Mucosa of rectum (tissue), 2 donors: Measurements from ENCODE around the gene PDE6A.

ENCODE experiments used
- H3K27ac ChIP-seq, 2 donors: one replicate each; pipeline ENCODE4 v1.7.0; 2013; ENCODE audit warnings: inconsistent platforms in 2 of 2, low read depth in 2 of 2, low read length in 2 of 2
- H3K27me3 ChIP-seq, 2 donors: one replicate each; pipeline ENCODE4 v1.7.0; 2013; ENCODE audit warnings: low read length in 2 of 2; ENCODE audit not compliant: control insufficient read depth in 2 of 2, insufficient read depth in 2 of 2
- H3K36me3 ChIP-seq, 2 donors: one replicate each; pipeline ENCODE4 v1.7.0; 2013; ENCODE audit warnings: low read length in 2 of 2; ENCODE audit not compliant: control insufficient read depth in 2 of 2, insufficient read depth in 2 of 2
- H3K4me1 ChIP-seq, 2 donors: one replicate each; pipeline ENCODE4 v1.7.0; 2013; ENCODE audit warnings: low read length in 2 of 2, mild to moderate bottlenecking in 1 of 2; ENCODE audit not compliant: control insufficient read depth in 2 of 2, insufficient read depth in 2 of 2
- H3K4me3 ChIP-seq, 2 donors: one replicate each; pipeline ENCODE4 v1.7.0; 2013; ENCODE audit warnings: low read length in 2 of 2
- H3K9ac ChIP-seq, 2 donors: one replicate each; pipeline ENCODE4 v1.7.0; 2013; ENCODE audit warnings: low read length in 2 of 2, low read depth in 1 of 2, mild to moderate bottlenecking in 1 of 2
- H3K9me3 ChIP-seq, 2 donors: one replicate each; pipeline ENCODE4 v1.7.0; 2013; ENCODE audit warnings: low read length in 2 of 2; ENCODE audit not compliant: control insufficient read depth in 2 of 2
- donor health status: healthy.
- donor health status: Normal muscosa, but diverticular disease.

The PDE6A gene

GRCh38 chr5:149855366-149855765 is 89.2 kb downstream of the PDE6A start:
- Histone ChIP-seq H3K36me3 (peaks cover 0 to 3% of the 10 kb centered on the region in 2 donors), H3K4me3 (no peak overlapping the region), H3K27me3 (no peaks in the 10 kb centered on the region), H3K9me3 (no peaks in the 10 kb centered on the region), H3K27ac (peak overlapping the region in 1 of 2 donors; percentile 29), H3K9ac (no peak overlapping the region), H3K4me1 (peaks cover 13 to 25% of the 10 kb centered on the region in 2 donors)

DNA sequence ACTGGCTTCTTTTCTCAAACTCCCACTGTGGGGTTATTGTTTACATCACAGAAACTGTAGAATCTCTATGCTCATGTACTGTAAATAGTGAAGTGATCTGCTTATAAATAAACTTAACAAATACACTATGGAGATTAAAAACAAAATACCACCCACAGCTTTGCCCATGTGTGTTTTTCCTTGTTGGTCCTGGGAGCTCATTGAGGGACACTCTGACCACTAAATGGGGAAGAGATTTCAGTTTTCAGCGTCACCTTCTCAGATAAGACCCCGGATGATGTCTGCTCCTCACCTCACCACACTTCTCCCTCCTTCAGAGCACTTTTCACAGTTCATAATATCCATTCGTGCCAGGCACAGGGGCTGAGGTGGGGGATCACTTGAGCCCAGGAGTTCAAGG is 89.7 kb downstream of the PDE6A start:
- peaks cover 3 to 4% of the 10 kb centered on the region in 2 donors for H3K36me3 ChIP-seq
- peaks cover 18 to 30% of the 10 kb centered on the region in 2 donors for H3K4me1 ChIP-seq
- H3K9me3 ChIP-seq, result no peaks in the 10 kb centered on the region
- no peak overlapping the region for H3K9ac ChIP-seq
- H3K27ac ChIP-seq, result peak overlapping the region; percentile 6 to 9
- H3K27me3 ChIP-seq, result no peaks in the 10 kb centered on the region
- H3K4me3 ChIP-seq, result no peak overlapping the region

DNA sequence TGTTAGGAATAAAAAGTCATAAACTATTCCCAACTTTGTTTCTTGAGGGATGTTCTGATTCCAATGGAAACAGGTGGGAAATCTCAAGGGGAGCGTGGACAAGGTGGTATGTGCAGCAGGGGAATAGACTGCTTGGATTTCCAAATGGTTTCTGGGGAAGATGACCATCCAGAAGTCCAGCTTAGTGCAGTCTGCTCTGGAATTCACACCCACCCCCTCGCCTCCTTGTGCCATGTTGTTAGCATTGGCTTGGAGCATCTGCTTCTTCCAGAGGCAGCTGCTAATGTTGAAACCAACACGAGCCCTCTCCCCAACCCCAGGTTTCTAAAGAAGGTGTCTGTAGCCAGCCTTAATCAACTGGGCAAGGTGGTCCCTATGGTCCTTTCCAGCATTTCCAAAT is 90.9 kb downstream of the PDE6A start:
- Histone ChIP-seq H3K9ac (no peak overlapping the region), H3K4me1 (peaks cover 23 to 36% of the 10 kb centered on the region in 2 donors), H3K9me3 (no peaks in the 10 kb centered on the region), H3K27me3 (no peaks in the 10 kb centered on the region), H3K4me3 (no peak overlapping the region), H3K36me3 (peaks cover 9 to 13% of the 10 kb centered on the region in 2 donors), H3K27ac (no peak overlapping the region)

DNA sequence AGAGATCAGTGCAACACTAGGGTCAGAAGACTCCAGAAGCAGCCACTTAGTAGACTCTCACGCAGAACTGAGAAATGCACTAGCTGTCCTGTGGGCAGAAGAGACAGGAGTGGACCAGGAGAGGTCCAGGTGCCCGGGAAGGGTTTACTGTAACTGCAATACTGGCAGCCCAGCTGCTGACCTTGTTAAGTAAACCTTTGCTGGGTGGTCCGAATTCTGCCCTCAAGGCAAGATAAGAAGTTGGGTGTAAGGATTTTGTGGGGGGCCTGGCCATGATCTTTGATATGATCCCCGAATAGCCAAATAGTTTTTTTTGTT is 91.3 kb downstream of the PDE6A start:
- Histone ChIP-seq H3K27me3 (no peaks in the 10 kb centered on the region), H3K4me1 (peaks cover 23 to 34% of the 10 kb centered on the region in 2 donors), H3K36me3 (peaks cover 12 to 17% of the 10 kb centered on the region in 2 donors), H3K9me3 (no peaks in the 10 kb centered on the region), H3K4me3 (no peak overlapping the region), H3K9ac (no peak overlapping the region), H3K27ac (no peak overlapping the region)

DNA sequence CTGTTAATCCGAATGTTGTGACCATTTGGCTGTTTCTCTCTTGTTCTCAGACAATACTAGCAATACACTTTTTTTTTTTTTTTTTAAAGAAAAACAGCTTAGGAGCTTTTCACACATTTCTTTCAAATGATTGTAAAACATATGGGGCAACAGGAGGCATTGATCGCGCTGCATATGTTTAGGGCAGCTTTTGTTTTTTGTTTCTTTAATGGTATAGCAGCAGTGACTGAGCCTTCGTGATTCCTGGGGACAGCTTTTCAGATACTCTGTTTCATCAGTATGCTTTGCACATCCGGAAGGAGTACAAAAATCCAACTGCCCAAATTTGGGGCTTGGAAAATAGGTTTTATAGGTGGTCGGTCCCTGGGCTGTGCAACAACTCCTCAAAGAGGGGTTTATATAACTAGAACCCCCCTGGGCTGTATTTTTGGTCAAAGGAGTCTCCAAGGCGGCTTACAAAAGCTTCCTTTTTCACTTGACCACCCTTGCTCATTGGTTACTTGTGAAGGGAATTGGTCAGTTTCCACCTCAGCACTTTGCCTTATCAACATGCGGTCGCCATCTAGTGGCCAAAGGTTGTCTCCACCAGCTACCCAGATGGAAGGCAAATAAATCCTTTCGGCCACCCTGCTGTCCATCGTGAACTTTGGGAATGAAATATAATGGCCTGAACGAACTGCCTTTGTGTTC is 91.8 kb downstream of the PDE6A start:
- H3K4me1 ChIP-seq, result peaks cover 22 to 29% of the 10 kb centered on the region in 2 donors
- H3K9ac ChIP-seq, result no peak overlapping the region
- no peak overlapping the region for H3K27ac ChIP-seq
- no peaks in the 10 kb centered on the region for H3K27me3 ChIP-seq
- H3K9me3 ChIP-seq, result no peaks in the 10 kb centered on the region
- no peak overlapping the region for H3K4me3 ChIP-seq
- H3K36me3 ChIP-seq, result peaks cover 17 to 22% of the 10 kb centered on the region in 2 donors

DNA sequence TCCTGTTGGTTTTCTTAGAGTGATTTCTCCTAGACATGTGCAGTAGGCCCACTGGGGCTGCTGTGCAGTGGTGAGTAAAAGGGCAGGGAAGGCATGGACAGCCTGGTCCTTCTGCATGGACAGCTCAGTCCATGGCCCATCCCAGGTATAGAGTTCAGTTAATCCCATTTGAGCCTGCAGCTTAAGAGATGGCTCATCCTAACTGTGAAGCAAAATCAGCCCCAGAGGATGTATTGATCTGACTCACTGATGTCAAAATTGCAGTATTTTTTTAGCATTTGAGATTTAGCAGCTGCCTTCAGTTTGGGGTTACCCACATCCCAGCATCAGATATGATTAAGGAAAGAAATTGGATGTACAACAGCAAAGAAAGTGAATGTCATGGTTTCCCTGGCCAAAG is 93.4 kb downstream of the PDE6A start:
- no peaks in the 10 kb centered on the region for H3K27me3 ChIP-seq
- H3K4me1 ChIP-seq, result peaks cover 19 to 22% of the 10 kb centered on the region in 2 donors
- no peaks in the 10 kb centered on the region for H3K9me3 ChIP-seq
- H3K27ac ChIP-seq, result no peak overlapping the region
- peaks cover 27 to 32% of the 10 kb centered on the region in 2 donors for H3K36me3 ChIP-seq
- H3K9ac ChIP-seq, result no peak overlapping the region
- H3K4me3 ChIP-seq, result no peak overlapping the region

- peaks cover 36 to 42% of the 10 kb centered on the region in 2 donors for H3K36me3 ChIP-seq
- H3K4me1 ChIP-seq, result peaks cover 16 to 22% of the 10 kb centered on the region in 2 donors
- H3K4me3 ChIP-seq, result peak overlapping the region in 1 of 2 donors; percentile 37
- H3K9me3 ChIP-seq, result no peaks in the 10 kb centered on the region
- peak overlapping the region; percentile 15 to 17 for H3K9ac ChIP-seq
- H3K27me3 ChIP-seq, result no peaks in the 10 kb centered on the region
- peak overlapping the region; percentile 23 to 63 for H3K27ac ChIP-seq
Measured at GRCh38 chr5:149849966-149850910, 94.4 kb downstream of the PDE6A start.

GRCh38 chr5:149849280-149849965 is 95.2 kb downstream of the PDE6A start:
- Histone ChIP-seq H3K9ac (peak overlapping the region in 1 of 2 donors; percentile 15), H3K4me1 (peaks cover 16 to 19% of the 10 kb centered on the region in 2 donors), H3K4me3 (peak overlapping the region in 1 of 2 donors; percentile 37), H3K9me3 (no peaks in the 10 kb centered on the region), H3K36me3 (peaks cover 41 to 46% of the 10 kb centered on the region in 2 donors), H3K27me3 (no peaks in the 10 kb centered on the region), H3K27ac (peak overlapping the region; percentile 23 to 63)

- H3K4me3 ChIP-seq, result no peak overlapping the region
- no peak overlapping the region for H3K9ac ChIP-seq
- H3K9me3 ChIP-seq, result no peaks in the 10 kb centered on the region
- H3K27me3 ChIP-seq, result no peaks in the 10 kb centered on the region
- H3K36me3 ChIP-seq, result peaks cover 44 to 48% of the 10 kb centered on the region in 2 donors
- no peak overlapping the region for H3K27ac ChIP-seq
- H3K4me1 ChIP-seq, result peaks cover 16% of the 10 kb centered on the region in 2 donors
Measured at GRCh38 chr5:149847611-149848010, 97.0 kb downstream of the PDE6A start.
